Activated CD8-positive, alpha-beta T cell treated with anti-CD3 and anti-CD28 coated beads for 36 hours (primary cell): ENCODE measurements around the gene TRIM69. TPM values are rescaled to one million over a fixed set of nuclear protein-coding genes. Genes with fewer than 3 reads are reported as not detected.

Experiments used
- ATAC-seq: fragments of 200-7000 bp; cut with Tn5 transposase; one replicate; pipeline ENCODE4 v1.10.0; 2021; ENCODE audit warnings: mild to moderate bottlenecking, moderate library complexity
- CTCF ChIA-PET: fragments of 350-600 bp; sonication (Branson Sonifier 250); formaldehyde crosslinking; loops from one replicate; lab custom pipeline; 2021; ENCODE audit warnings: antibody characterized with exemption; lab: Charles Lee
- POLR2A ChIA-PET: fragments of 350-600 bp; sonication (Branson Sonifier 250); formaldehyde crosslinking; loops from one replicate; lab custom pipeline; 2021; ENCODE audit warnings: antibody characterized with exemption; lab: Charles Lee
- DNase-seq: peaks from one replicate; pipeline ENCODE4 v3.0.0-alpha.2; 2020
- H3K27ac Mint-ChIP-seq: one replicate; pipeline ENCODE4 v1.8.0; 2021; ENCODE audit warnings: mild to moderate bottlenecking, mixed read lengths
- H3K27me3 Mint-ChIP-seq: one replicate; pipeline ENCODE4 v1.8.0; 2021; ENCODE audit warnings: mixed read lengths
- H3K36me3 Mint-ChIP-seq: one replicate; pipeline ENCODE4 v1.8.0; 2021; ENCODE audit warnings: low read depth, mixed read lengths
- H3K4me1 Mint-ChIP-seq: one replicate; pipeline ENCODE4 v1.8.0; 2021; ENCODE audit warnings: low read depth, mixed read lengths
- H3K4me3 Mint-ChIP-seq: one replicate; pipeline ENCODE4 v1.8.0; 2021; ENCODE audit warnings: mild to moderate bottlenecking, moderate library complexity, mixed read lengths
- H3K9me3 Mint-ChIP-seq: one replicate; pipeline ENCODE4 v1.8.0; 2021; ENCODE audit warnings: mixed read lengths
- intact Hi-C: fragments of 100-400 bp; cut with micrococcal nuclease; formaldehyde crosslinking; loops from one replicate; pipeline ENCODE4 v1.10.0; 2022
- total RNA-seq, 2 experiments: library from RNA; stranded (reverse); gene quantifications; one replicate each; pipeline ENCODE4 v1.2.3, GENCODE V29; 2021
- TF ChIP-seq, protein P1 (sequence below): fragments of 200-600 bp; IDR thresholded peaks from one replicate; pipeline ENCODE4 v1.8.0; 2022; ENCODE audit warnings: antibody characterized with exemption, mild to moderate bottlenecking

The TRIM69 gene
- total RNA-seq, 2 experiments from 2014 or later = 59.8 to 63.5 TPM

DNA sequence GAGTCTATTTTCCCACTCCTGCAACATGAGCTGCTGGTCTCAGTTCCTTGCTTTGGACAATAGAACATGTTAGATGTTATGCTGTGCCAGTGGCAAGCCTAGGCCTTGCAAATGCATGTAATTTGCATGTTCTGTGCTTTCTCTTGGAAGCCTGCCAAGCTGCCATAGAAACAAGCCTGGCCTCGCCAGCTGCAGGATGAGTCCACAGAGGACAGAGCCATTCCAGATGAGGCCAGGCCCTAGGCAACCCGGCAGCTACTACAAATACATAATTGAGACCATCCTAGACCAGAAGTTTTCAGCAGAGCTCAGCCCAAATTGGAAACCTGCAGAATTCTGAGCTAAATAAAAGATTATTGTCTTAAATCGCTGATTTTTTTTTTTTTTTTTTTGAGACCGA is 39.6 kb downstream of the TRIM69 start:
- Mint-ChIP-seq H3K4me3 (no peak overlapping the region), H3K27ac (no peak overlapping the region), H3K9me3 (peaks cover 15% of the 10 kb centered on the region), H3K36me3 (peaks cover 11% of the 10 kb centered on the region), H3K4me1 (peaks cover 4% of the 10 kb centered on the region), H3K27me3 (no peaks in the 10 kb centered on the region)
- TF ChIP-seq, protein P1, sequence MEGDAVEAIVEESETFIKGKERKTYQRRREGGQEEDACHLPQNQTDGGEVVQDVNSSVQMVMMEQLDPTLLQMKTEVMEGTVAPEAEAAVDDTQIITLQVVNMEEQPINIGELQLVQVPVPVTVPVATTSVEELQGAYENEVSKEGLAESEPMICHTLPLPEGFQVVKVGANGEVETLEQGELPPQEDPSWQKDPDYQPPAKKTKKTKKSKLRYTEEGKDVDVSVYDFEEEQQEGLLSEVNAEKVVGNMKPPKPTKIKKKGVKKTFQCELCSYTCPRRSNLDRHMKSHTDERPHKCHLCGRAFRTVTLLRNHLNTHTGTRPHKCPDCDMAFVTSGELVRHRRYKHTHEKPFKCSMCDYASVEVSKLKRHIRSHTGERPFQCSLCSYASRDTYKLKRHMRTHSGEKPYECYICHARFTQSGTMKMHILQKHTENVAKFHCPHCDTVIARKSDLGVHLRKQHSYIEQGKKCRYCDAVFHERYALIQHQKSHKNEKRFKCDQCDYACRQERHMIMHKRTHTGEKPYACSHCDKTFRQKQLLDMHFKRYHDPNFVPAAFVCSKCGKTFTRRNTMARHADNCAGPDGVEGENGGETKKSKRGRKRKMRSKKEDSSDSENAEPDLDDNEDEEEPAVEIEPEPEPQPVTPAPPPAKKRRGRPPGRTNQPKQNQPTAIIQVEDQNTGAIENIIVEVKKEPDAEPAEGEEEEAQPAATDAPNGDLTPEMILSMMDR = no peak
- ChIA-PET CTCF (interaction anchor here (1.1 kb wide), 1 partner anchor 40 kb away, joined by 3 read pairs; no protein-coding TSS in a partner anchor), POLR2A (interaction anchor here (1.0 kb wide), 1 partner anchor 230 kb away, joined by 3 read pairs; no protein-coding TSS in a partner anchor)
- DNase-seq (no peak), ATAC-seq (no peak)
- intact Hi-C loops = no loop called here

DNA sequence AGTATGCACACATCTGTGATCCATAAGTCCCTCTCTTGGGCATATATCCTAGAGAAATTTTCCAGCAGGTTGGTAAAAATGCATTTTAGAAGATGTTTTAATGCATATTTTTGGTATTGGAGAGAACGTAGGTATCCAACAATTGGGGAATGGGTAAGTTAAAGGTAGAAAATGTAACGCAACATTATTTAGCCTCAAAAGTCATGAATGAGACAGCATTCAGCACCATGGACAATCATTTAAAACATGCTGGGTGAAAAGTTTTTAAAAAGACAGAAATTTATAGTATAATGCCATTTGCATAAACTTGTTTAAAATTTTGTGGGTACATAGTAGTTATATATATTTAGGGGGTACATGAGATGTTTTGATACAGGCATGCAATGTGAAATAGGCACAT is 43.4 kb downstream of the TRIM69 start:
- no peaks in the 10 kb centered on the region for H3K27me3 Mint-ChIP-seq
- ChIA-PET CTCF (no interaction called here), POLR2A (no interaction called here)
- DNase-seq (no peak), ATAC-seq (no peak)
- TF ChIP-seq, protein P1 = no peak
- intact Hi-C loops = no loop called here
- H3K27ac Mint-ChIP-seq = no peak overlapping the region
- no peak overlapping the region for H3K4me3 Mint-ChIP-seq
- H3K4me1 Mint-ChIP-seq = peaks cover 12% of the 10 kb centered on the region
- H3K36me3 Mint-ChIP-seq = no peaks in the 10 kb centered on the region
- no peaks in the 10 kb centered on the region for H3K9me3 Mint-ChIP-seq

DNA sequence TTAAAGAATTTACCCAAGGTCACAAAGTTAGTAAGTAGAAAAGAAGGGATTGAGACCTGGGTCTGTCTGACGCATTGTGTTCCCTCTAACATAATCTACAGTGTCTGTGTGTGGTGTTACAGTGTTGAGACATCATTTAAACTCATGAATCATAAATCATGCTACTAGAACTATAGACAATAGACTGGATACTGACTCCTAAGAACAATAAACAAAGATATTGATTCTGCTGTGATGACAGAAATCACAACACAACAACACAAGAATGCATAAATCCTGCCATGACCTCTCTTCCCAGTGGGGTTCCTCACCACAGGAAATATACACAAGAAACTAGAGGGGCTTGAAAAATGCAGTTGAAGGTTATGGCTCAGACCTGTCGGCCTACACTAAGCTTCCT is 44.3 kb downstream of the TRIM69 start:
- no peak overlapping the region for H3K4me3 Mint-ChIP-seq
- POLR2A ChIA-PET = no interaction called here

DNA sequence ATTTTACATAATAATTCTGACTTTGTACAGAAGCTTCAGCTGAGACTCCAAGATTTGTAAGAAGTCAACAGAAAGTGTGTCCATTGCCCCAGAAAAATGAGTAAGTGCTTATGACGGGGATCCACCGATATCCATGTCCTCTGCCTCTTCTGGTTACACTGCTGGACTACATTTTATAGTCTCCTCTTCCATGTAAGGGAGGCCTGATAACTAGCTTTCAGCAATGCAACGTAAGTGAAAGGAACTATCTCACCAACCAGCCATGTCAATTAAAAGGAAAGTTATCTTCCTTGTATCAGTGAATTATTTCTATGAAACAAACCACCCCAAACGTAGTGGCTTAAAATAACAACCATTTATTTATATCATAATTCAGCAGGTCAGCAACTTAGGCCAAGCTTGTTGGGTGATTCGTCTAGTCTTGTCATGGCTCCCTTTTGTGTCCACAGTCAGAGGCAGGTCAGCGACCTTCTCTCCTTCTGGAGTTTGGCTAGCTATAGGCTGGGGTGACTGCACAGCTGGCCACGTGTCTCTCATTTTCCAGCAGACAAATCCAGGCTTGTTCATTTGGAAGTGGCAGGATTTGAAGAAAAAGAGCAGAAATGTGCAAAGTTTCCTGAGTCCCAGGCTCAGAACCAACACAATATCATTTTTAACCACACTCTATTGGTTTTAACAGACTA is 44.9 kb downstream of the TRIM69 start:
- H3K27ac Mint-ChIP-seq = no peak overlapping the region
- ATAC-seq = no peak
- no peaks in the 10 kb centered on the region for H3K9me3 Mint-ChIP-seq
- ChIA-PET CTCF (interaction anchor here (1.0 to 2.2 kb wide), 3 partner anchors 43 to 118 kb away, joined by 3 to 12 read pairs (median 3); partner anchors contain the start of gene SPG11), POLR2A (interaction anchor here (0.6 to 1.0 kb wide), 2 partner anchors 17 to 140 kb away, joined by 3 read pairs; no protein-coding TSS in a partner anchor)
- intact Hi-C loops = no loop called here
- no peak for DNase-seq
- TF ChIP-seq, protein P1 = no peak
- H3K36me3 Mint-ChIP-seq = no peaks in the 10 kb centered on the region
- H3K27me3 Mint-ChIP-seq = no peaks in the 10 kb centered on the region
- no peak overlapping the region for H3K4me3 Mint-ChIP-seq
- H3K4me1 Mint-ChIP-seq = peaks cover 22% of the 10 kb centered on the region

More for the DNA sequence above, 44.3 kb downstream of the TRIM69 start:
- no peaks in the 10 kb centered on the region for H3K36me3 Mint-ChIP-seq
- peaks cover 17% of the 10 kb centered on the region for H3K4me1 Mint-ChIP-seq
- no peaks in the 10 kb centered on the region for H3K9me3 Mint-ChIP-seq
- no peak overlapping the region for H3K27ac Mint-ChIP-seq
- ATAC-seq = no peak
- TF ChIP-seq, protein P1 = no peak
- CTCF ChIA-PET = interaction anchor here (1.0 to 2.2 kb wide), 2 partner anchors 43 to 97 kb away, joined by 3 to 12 read pairs; no protein-coding TSS in a partner anchor
- H3K27me3 Mint-ChIP-seq = no peaks in the 10 kb centered on the region
- intact Hi-C loops = no loop called here
- no peak for DNase-seq

DNA sequence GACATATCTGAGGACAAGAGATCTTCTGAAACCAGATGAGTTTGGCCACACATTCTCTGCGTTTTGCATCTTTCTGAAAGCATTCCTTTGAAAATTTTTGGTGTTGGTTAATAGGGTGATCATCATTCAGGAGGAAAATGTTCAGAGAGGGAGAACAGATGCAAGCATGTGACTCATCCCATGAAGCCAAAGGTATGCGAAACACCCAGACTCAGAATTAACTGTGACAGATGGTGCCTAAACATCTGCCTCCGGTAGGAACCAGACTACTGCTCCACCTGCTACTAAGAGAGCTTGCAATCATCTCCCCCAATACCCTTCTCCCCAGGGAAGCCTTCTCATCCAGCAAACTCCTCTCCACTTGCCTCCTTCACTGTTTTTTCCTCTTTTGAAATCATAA is 46.2 kb downstream of the TRIM69 start:
- TF ChIP-seq, protein P1 = no peak
- no peak for DNase-seq
- intact Hi-C loops = no loop called here
- no peak overlapping the region for H3K4me3 Mint-ChIP-seq
- no peaks in the 10 kb centered on the region for H3K9me3 Mint-ChIP-seq
- ChIA-PET CTCF (interaction anchor here (1.2 to 2.2 kb wide), 2 partner anchors 45 to 119 kb away, joined by 3 to 12 read pairs; partner anchors contain the start of gene SPG11), POLR2A (interaction anchor here (1.0 kb wide), 1 partner anchor 19 kb away, joined by 3 read pairs; no protein-coding TSS in a partner anchor)
- H3K4me1 Mint-ChIP-seq = peaks cover 24% of the 10 kb centered on the region
- no peaks in the 10 kb centered on the region for H3K36me3 Mint-ChIP-seq
- H3K27me3 Mint-ChIP-seq = no peaks in the 10 kb centered on the region
- H3K27ac Mint-ChIP-seq = no peak overlapping the region
- ATAC-seq = no peak
